HepG2 (cell line): ENCODE measurements around the gene SUCLG2. TPM values are rescaled to one million over a fixed set of nuclear protein-coding genes. Genes with fewer than 3 reads are reported as not detected.

Experiments used
- ARNTL ChIP-seq: sonication (generic); formaldehyde crosslinking; IDR thresholded peaks from 2 replicates; pipeline ENCODE4 v1.4.0; 2020; ENCODE audit warnings: mild to moderate bottlenecking, missing genetic modification reagents
- CREM ChIP-seq, 2 experiments: sonication (generic) in 1 of 2; formaldehyde crosslinking in 1 of 2; IDR thresholded peaks; 2 replicates each; pipeline versions ENCODE4 v1.4.0 to v1.6.1; 2016 to 2020; ENCODE audit warnings: antibody characterized with exemption in 1 of 2, mild to moderate bottlenecking in 1 of 2, missing genetic modification reagents in 1 of 2
- ELF3 ChIP-seq: IDR thresholded peaks from 2 replicates; pipeline ENCODE4 v1.6.1; 2016; ENCODE audit warnings: missing genetic modification reagents, missing compliant biosample characterization
- FOSL2 ChIP-seq: sonication (generic); formaldehyde crosslinking; IDR thresholded peaks from 2 replicates; pipeline ENCODE4 v1.4.0; 2020; ENCODE audit warnings: missing genetic modification reagents
- FOXO1 ChIP-seq: sonication (generic); formaldehyde crosslinking; IDR thresholded peaks from 2 replicates; pipeline ENCODE4 v1.4.0; 2020; ENCODE audit warnings: missing genetic modification reagents
- MATR3 ChIP-seq: sonication (generic); formaldehyde crosslinking; IDR thresholded peaks from 2 replicates; pipeline ENCODE4 v1.4.0; 2020; ENCODE audit warnings: missing genetic modification reagents
- MEIS2 ChIP-seq: sonication (generic); formaldehyde crosslinking; IDR thresholded peaks from 2 replicates; pipeline ENCODE4 v1.9.0; 2021; ENCODE audit warnings: mild to moderate bottlenecking, missing genetic modification reagents
- MLLT10 ChIP-seq: sonication (generic); formaldehyde crosslinking; IDR thresholded peaks from 2 replicates; pipeline ENCODE4 v1.4.0; 2020; ENCODE audit warnings: missing genetic modification reagents
- PAX8 ChIP-seq: sonication (generic); formaldehyde crosslinking; IDR thresholded peaks from 2 replicates; pipeline ENCODE4 v1.8.0; 2022; ENCODE audit warnings: mild to moderate bottlenecking, missing genetic modification reagents, borderline replicate concordance
- PITX1 ChIP-seq: sonication (generic); formaldehyde crosslinking; IDR thresholded peaks from 2 replicates; pipeline ENCODE4 v1.5.1; 2020; ENCODE audit warnings: mild to moderate bottlenecking, missing genetic modification reagents
- SIX1 ChIP-seq: sonication (generic); formaldehyde crosslinking; IDR thresholded peaks from 2 replicates; pipeline ENCODE4 v1.4.0; 2020; ENCODE audit warnings: missing genetic modification reagents, borderline replicate concordance
- TCF12 ChIP-seq, 2 experiments: fragments of 450-650 bp in 1 of 2; sonication (generic) in 1 of 2; formaldehyde crosslinking in 1 of 2; IDR thresholded peaks; 2 replicates each; pipeline versions ENCODE4 v1.6.1 to v1.8.0; 2017 to 2022; ENCODE audit warnings: antibody characterized with exemption in 1 of 2, mild to moderate bottlenecking in 1 of 2, missing genetic modification reagents in 1 of 2, moderate library complexity in 1 of 2
- TFAP4 ChIP-seq: sonication (generic); IDR thresholded peaks from 2 replicates; pipeline ENCODE4 v1.6.1; 2016; ENCODE audit warnings: low read depth, borderline replicate concordance
- U2AF1 ChIP-seq: fragments of 200-400 bp; formaldehyde crosslinking; optimal IDR thresholded peaks from 2 replicates; pipeline ENCODE3; 2017; ENCODE audit warnings: mild to moderate bottlenecking, low read depth, low read length
- XRCC5 ChIP-seq: fragments of 200-400 bp; formaldehyde crosslinking; optimal IDR thresholded peaks from 2 replicates; pipeline ENCODE3; 2017; ENCODE audit warnings: mild to moderate bottlenecking, low read length
- ZHX2 ChIP-seq, 2 experiments: sonication (generic) in 1 of 2; formaldehyde crosslinking in 1 of 2; IDR thresholded peaks; 2 replicates each; pipeline versions ENCODE4 v1.6.1 to v1.9.0; 2014 to 2022; ENCODE audit warnings: antibody characterized with exemption in 1 of 2, borderline replicate concordance in 1 of 2, inconsistent platforms in 1 of 2, low read depth in 1 of 2, missing genetic modification reagents in 1 of 2
- ZNF143 ChIP-seq: sonication (generic); formaldehyde crosslinking; IDR thresholded peaks from 2 replicates; pipeline ENCODE4 v1.4.0; 2020; ENCODE audit warnings: missing genetic modification reagents
- ZNF207 ChIP-seq: fragments of 450-650 bp; IDR thresholded peaks from 2 replicates; pipeline ENCODE4 v1.6.1; 2016; ENCODE audit warnings: antibody characterized with exemption, borderline replicate concordance
- ZNF232 ChIP-seq: sonication (generic); formaldehyde crosslinking; IDR thresholded peaks from 2 replicates; pipeline ENCODE4 v1.4.0; 2020; ENCODE audit warnings: missing genetic modification reagents, borderline replicate concordance
- ZNF710 ChIP-seq: sonication (generic); formaldehyde crosslinking; IDR thresholded peaks from 2 replicates; pipeline ENCODE4 v1.5.0; 2020; ENCODE audit warnings: mild to moderate bottlenecking, missing genetic modification reagents, borderline replicate concordance
- ZNF761 ChIP-seq: sonication (generic); formaldehyde crosslinking; conservative IDR thresholded peaks from 2 replicates; pipeline ENCODE4 v1.4.0; 2020; ENCODE audit warnings: mild to moderate bottlenecking, missing genetic modification reagents
- polyA plus RNA-seq, 8 experiments: library from polyadenylated mRNA; depleted of rRNA in 3 of 8; stranded (reverse) in 7 of 8; unstranded in 1 of 8; fragments of >200 nt; fragmentation: Illumina TruSeq in 4 of 8; extraction: Trizol in 4 of 8; gene quantifications; 2 replicates each; pipeline versions ENCODE4 v1.2.1 to v1.2.3, GENCODE V29; 2011 to 2016; ENCODE audit warnings: low read depth in 4 of 8, missing spikeins in 1 of 8, mixed read lengths in 1 of 8; ENCODE audit not compliant: insufficient read depth in 1 of 8
- total RNA-seq, 5 experiments: library from RNA; depleted of rRNA; stranded (reverse); fragments of >200 nt; fragmentation: Illumina TruSeq; extraction: Trizol; gene quantifications; 2 replicates each; pipeline ENCODE4 v1.2.3, GENCODE V29; 2016; ENCODE audit warnings: low read depth in 1 of 5

Gene SUCLG2
- total and polyA plus RNA-seq, 2 of the 13 experiments (the other 11 are each of a cell fraction or from before 2014, with no cell fraction given), result 21.4 to 64.9 TPM

DNA sequence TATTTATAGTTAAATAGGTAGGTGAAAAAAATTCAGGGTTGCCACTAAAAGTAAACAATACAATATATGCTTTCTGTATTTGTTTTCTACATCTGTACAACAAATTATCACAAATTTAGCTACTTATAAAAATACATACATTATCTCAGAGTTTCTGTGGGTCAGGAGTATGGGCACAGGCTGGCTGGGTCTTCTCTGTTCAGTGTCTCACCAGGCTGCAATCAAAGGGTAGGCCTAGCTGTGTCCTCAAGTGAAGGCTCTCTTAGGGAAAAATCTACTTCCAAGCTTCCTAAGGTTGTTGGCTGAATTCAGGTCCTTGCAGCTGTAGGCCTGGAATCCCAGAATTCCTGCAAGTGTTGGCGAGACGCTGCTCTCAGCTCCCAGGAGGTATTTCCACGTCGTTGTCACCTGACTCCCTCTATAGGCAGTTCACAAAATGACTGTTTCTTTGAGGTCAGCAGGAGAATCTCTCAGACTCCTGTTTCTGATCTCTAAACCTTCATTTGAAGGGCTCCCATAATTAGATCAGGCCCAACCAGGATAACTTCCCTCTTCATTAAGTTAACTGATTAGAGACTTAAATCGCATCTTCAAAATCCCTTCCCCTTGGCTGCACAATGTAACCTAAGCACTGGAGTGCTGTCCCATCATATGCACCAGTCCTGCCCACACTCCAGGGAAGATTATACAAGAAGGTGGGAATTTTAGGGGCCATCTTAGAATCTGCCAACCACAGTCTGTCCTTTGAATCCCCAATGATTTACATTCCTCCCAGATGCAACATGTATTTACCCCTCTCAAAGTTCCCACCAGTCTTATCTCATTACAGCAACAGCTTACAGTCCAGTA, 296.6 kb downstream of the SUCLG2 start (continued):
- TF ChIP-seq TFAP4, result no peak
- no peak for TF ChIP-seq ZNF207
- TF ChIP-seq ZHX2 (IDR thresholded peaks at IDR 0.05; ENCODE audit: low read depth), result no peak
- TF ChIP-seq ZHX2 (CRISPR knock-in tag; IDR thresholded peaks at IDR 0.05; ENCODE audit: borderline replicate concordance), result no peak
- TF ChIP-seq ELF3 (CRISPR knock-in tag), result no peak
- peak; percentile 31; the same call in 1 of the 2 replicates for TF ChIP-seq FOSL2 (CRISPR knock-in tag)
- no peak for TF ChIP-seq MATR3 (CRISPR knock-in tag)
- TF ChIP-seq ZNF232, result no peak
- no peak for TF ChIP-seq TCF12 (IDR thresholded peaks at IDR 0.05)
- no peak for TF ChIP-seq TCF12 (CRISPR knock-in tag; IDR thresholded peaks at IDR 0.05)
- TF ChIP-seq PAX8 (CRISPR knock-in tag), result no peak
- no peak for TF ChIP-seq MLLT10 (CRISPR knock-in tag)
- TF ChIP-seq FOXO1 (CRISPR knock-in tag), result no peak
- TF ChIP-seq MEIS2 (CRISPR knock-in tag), result no peak
- no peak for TF ChIP-seq SIX1 (CRISPR knock-in tag)
- no peak for TF ChIP-seq CREM (IDR thresholded peaks at IDR 0.05)
- TF ChIP-seq CREM (CRISPR knock-in tag; IDR thresholded peaks at IDR 0.05), result no peak
- TF ChIP-seq ZNF761 (CRISPR knock-in tag), result no peak
- TF ChIP-seq ARNTL, result no peak
- no peak for TF ChIP-seq U2AF1
- TF ChIP-seq PITX1 (CRISPR knock-in tag), result no peak
- peak; percentile 69 for TF ChIP-seq XRCC5
- TF ChIP-seq ZNF710 (CRISPR knock-in tag), result no peak
- peak; percentile 77 for TF ChIP-seq ZNF143 (CRISPR knock-in tag)
